Duodenal mucosa (tissue), 2 donors: ENCODE measurements around the gene XPA.

Source experiments
- H3K27ac ChIP-seq: one replicate; pipeline ENCODE4 v1.7.0; 2013; ENCODE audit warnings: low read depth, low read length
- H3K27me3 ChIP-seq, 2 donors: one replicate each; pipeline ENCODE4 v1.7.0; 2013; ENCODE audit warnings: low read length in 2 of 2, control low read depth in 1 of 2; ENCODE audit not compliant: insufficient read depth in 2 of 2, control insufficient read depth in 1 of 2
- H3K36me3 ChIP-seq, 2 donors: one replicate each; pipeline ENCODE4 v1.7.0; 2013; ENCODE audit warnings: low read length in 2 of 2, control low read depth in 1 of 2; ENCODE audit not compliant: insufficient read depth in 2 of 2, control insufficient read depth in 1 of 2
- H3K4me1 ChIP-seq, 2 donors: one replicate each; pipeline ENCODE4 v1.7.0; 2013; ENCODE audit warnings: low read length in 2 of 2, control low read depth in 1 of 2; ENCODE audit not compliant: insufficient read depth in 2 of 2, control insufficient read depth in 1 of 2
- H3K4me3 ChIP-seq, 2 donors: one replicate each; pipeline ENCODE4 v1.7.0; 2013; ENCODE audit warnings: low read length in 2 of 2, low read depth in 1 of 2
- H3K9ac ChIP-seq, 2 donors: one replicate each; pipeline ENCODE4 v1.7.0; 2013; ENCODE audit warnings: low read length in 2 of 2, low read depth in 1 of 2
- H3K9me3 ChIP-seq, 2 donors: one replicate each; pipeline ENCODE4 v1.7.0; 2013; ENCODE audit warnings: low read length in 2 of 2, control low read depth in 1 of 2; ENCODE audit not compliant: control insufficient read depth in 1 of 2

XPA gene

GRCh38 chr9:97723819-97724218 is 26.7 kb upstream of the XPA start:
- H3K4me1 ChIP-seq, result no peaks in the 10 kb centered on the region
- H3K36me3 ChIP-seq, result no peaks in the 10 kb centered on the region
- H3K27ac ChIP-seq, result no peak overlapping the region
- H3K9me3 ChIP-seq, result peaks cover 0 to 5% of the 10 kb centered on the region in 2 donors
- no peak overlapping the region for H3K4me3 ChIP-seq
- peaks cover 0 to 2% of the 10 kb centered on the region in 2 donors for H3K27me3 ChIP-seq
- no peak overlapping the region for H3K9ac ChIP-seq

- Histone ChIP-seq H3K27me3 (no peaks in the 10 kb centered on the region), H3K9ac (no peak overlapping the region), H3K4me3 (no peak overlapping the region), H3K9me3 (peaks cover 0 to 5% of the 10 kb centered on the region in 2 donors), H3K27ac (no peak overlapping the region), H3K36me3 (no peaks in the 10 kb centered on the region), H3K4me1 (no peaks in the 10 kb centered on the region)
Measured at GRCh38 chr9:97722331-97722730, 25.2 kb upstream of the XPA start.

GRCh38 chr9:97721396-97721795 is 24.3 kb upstream of the XPA start:
- Histone ChIP-seq H3K4me1 (no peaks in the 10 kb centered on the region), H3K27me3 (no peaks in the 10 kb centered on the region), H3K9ac (no peak overlapping the region), H3K27ac (no peak overlapping the region), H3K9me3 (peaks cover 0 to 5% of the 10 kb centered on the region in 2 donors), H3K36me3 (no peaks in the 10 kb centered on the region), H3K4me3 (no peak overlapping the region)

- Histone ChIP-seq H3K9ac (no peak overlapping the region), H3K27me3 (no peaks in the 10 kb centered on the region), H3K27ac (no peak overlapping the region), H3K4me1 (peaks cover 0 to 7% of the 10 kb centered on the region in 2 donors), H3K9me3 (peaks cover 0 to 5% of the 10 kb centered on the region in 2 donors), H3K36me3 (no peaks in the 10 kb centered on the region), H3K4me3 (no peak overlapping the region)
Measured at GRCh38 chr9:97717866-97718265, 20.7 kb upstream of the XPA start.

- Histone ChIP-seq H3K4me3 (no peak overlapping the region), H3K27ac (no peak overlapping the region), H3K9ac (no peak overlapping the region), H3K36me3 (no peaks in the 10 kb centered on the region), H3K4me1 (peaks cover 0 to 7% of the 10 kb centered on the region in 2 donors), H3K27me3 (no peaks in the 10 kb centered on the region), H3K9me3 (no peaks in the 10 kb centered on the region)
Measured at GRCh38 chr9:97714435-97714834, 17.3 kb upstream of the XPA start.

GRCh38 chr9:97711223-97711626 is 14.1 kb upstream of the XPA start:
- no peak overlapping the region for H3K27ac ChIP-seq
- no peak overlapping the region for H3K9ac ChIP-seq
- peaks cover 0 to 7% of the 10 kb centered on the region in 2 donors for H3K4me1 ChIP-seq
- no peaks in the 10 kb centered on the region for H3K36me3 ChIP-seq
- H3K9me3 ChIP-seq, result no peaks in the 10 kb centered on the region
- no peak overlapping the region for H3K4me3 ChIP-seq
- no peaks in the 10 kb centered on the region for H3K27me3 ChIP-seq

- Histone ChIP-seq H3K27me3 (no peaks in the 10 kb centered on the region), H3K9ac (no peak overlapping the region), H3K36me3 (no peaks in the 10 kb centered on the region), H3K4me3 (no peak overlapping the region), H3K4me1 (peaks cover 0 to 7% of the 10 kb centered on the region in 2 donors), H3K27ac (no peak overlapping the region), H3K9me3 (no peaks in the 10 kb centered on the region)
Measured at GRCh38 chr9:97710356-97711222, 13.4 kb upstream of the XPA start.

GRCh38 chr9:97706246-97706645 is 9.1 kb upstream of the XPA start:
- no peaks in the 10 kb centered on the region for H3K36me3 ChIP-seq
- no peaks in the 10 kb centered on the region for H3K9me3 ChIP-seq
- H3K4me3 ChIP-seq, result no peak overlapping the region
- H3K27me3 ChIP-seq, result no peaks in the 10 kb centered on the region
- H3K4me1 ChIP-seq, result no peaks in the 10 kb centered on the region
- H3K27ac ChIP-seq, result no peak overlapping the region
- no peak overlapping the region for H3K9ac ChIP-seq

- Histone ChIP-seq H3K9me3 (no peaks in the 10 kb centered on the region), H3K27ac (no peak overlapping the region), H3K27me3 (no peaks in the 10 kb centered on the region), H3K4me3 (no peak overlapping the region), H3K9ac (no peak overlapping the region), H3K36me3 (no peaks in the 10 kb centered on the region), H3K4me1 (no peaks in the 10 kb centered on the region)
Measured at GRCh38 chr9:97705354-97705950, 8.3 kb upstream of the XPA start.

- Histone ChIP-seq H3K9me3 (no peaks in the 10 kb centered on the region), H3K4me3 (no peak overlapping the region), H3K9ac (no peak overlapping the region), H3K27me3 (no peaks in the 10 kb centered on the region), H3K27ac (no peak overlapping the region), H3K4me1 (no peaks in the 10 kb centered on the region), H3K36me3 (no peaks in the 10 kb centered on the region)
Measured at GRCh38 chr9:97704851-97705250, 7.7 kb upstream of the XPA start.
